Neural progenitor cell (in vitro differentiated cells): ENCODE data around the gene SCP2D1. TPM values are rescaled to one million over a fixed set of nuclear protein-coding genes. Genes with fewer than 3 reads are reported as not detected.

Experiments used
- DNase-seq: peaks from one replicate; pipeline ENCODE4 v3.0.0-alpha.2; 2016; ENCODE audit warnings: low spot score
- H2AFZ ChIP-seq: fragments of 200-600 bp; sonication (generic); replicated peaks from 2 replicates; pipeline ENCODE4 v1.6.1; 2016; ENCODE audit warnings: antibody characterized with exemption
- H3F3A ChIP-seq: fragments of 200-600 bp; sonication (generic); 2 replicates; pipeline ENCODE4 v1.6.1; 2016; ENCODE audit warnings: antibody characterized with exemption, low read depth
- H3K27ac ChIP-seq: fragments of 200-600 bp; sonication (generic); 2 replicates; pipeline ENCODE4 v1.5.1; 2016; ENCODE audit warnings: mild to moderate bottlenecking
- H3K27me3 ChIP-seq: fragments of 200-600 bp; sonication (generic); 2 replicates; pipeline ENCODE4 v1.6.1; 2016; ENCODE audit warnings: mild to moderate bottlenecking, moderate library complexity
- H3K36me3 ChIP-seq: fragments of 200-600 bp; sonication (generic); 2 replicates; pipeline ENCODE4 v1.5.1; 2016
- H3K4me1 ChIP-seq: fragments of 200-600 bp; sonication (generic); 2 replicates; pipeline ENCODE4 v1.6.1; 2016; ENCODE audit warnings: mixed run types
- H3K4me2 ChIP-seq: fragments of 200-600 bp; sonication (generic); 2 replicates; pipeline ENCODE4 v1.6.1; 2016
- H3K4me3 ChIP-seq: fragments of 200-600 bp; sonication (generic); 2 replicates; pipeline ENCODE4 v1.5.1; 2016
- H3K79me2 ChIP-seq: fragments of 200-600 bp; sonication (generic); 2 replicates; pipeline ENCODE4 v1.6.1; 2016; ENCODE audit warnings: low read depth
- H3K9ac ChIP-seq: fragments of 200-600 bp; sonication (generic); 2 replicates; pipeline ENCODE4 v1.6.1; 2016
- H3K9me3 ChIP-seq: fragments of 200-600 bp; sonication (generic); 2 replicates; pipeline ENCODE4 v1.5.1; 2016; ENCODE audit warnings: low read depth
- H4K20me1 ChIP-seq: fragments of 200-600 bp; sonication (generic); 2 replicates; pipeline ENCODE4 v1.6.1; 2016; ENCODE audit warnings: low read depth
- H3K27ac Mint-ChIP-seq: 3 replicates; pipeline ENCODE4 v1.8.0; 2021; ENCODE audit warnings: mixed read lengths
- H3K27me3 Mint-ChIP-seq: 2 replicates; pipeline ENCODE4 v1.8.0; 2022; ENCODE audit warnings: low read depth, mild to moderate bottlenecking, inconsistent platforms, moderate library complexity, mixed read lengths; ENCODE audit not compliant: insufficient read depth
- H3K36me3 Mint-ChIP-seq: 3 replicates; pipeline ENCODE4 v1.8.0; 2021; ENCODE audit warnings: mixed read lengths
- H3K4me1 Mint-ChIP-seq: 3 replicates; pipeline ENCODE4 v1.8.0; 2021; ENCODE audit warnings: mixed read lengths
- H3K4me3 Mint-ChIP-seq: 3 replicates; pipeline ENCODE4 v1.8.0; 2021; ENCODE audit warnings: mild to moderate bottlenecking, moderate library complexity, mixed read lengths
- H3K9me3 Mint-ChIP-seq: 3 replicates; pipeline ENCODE4 v1.8.0; 2020; ENCODE audit warnings: mixed read lengths
- EZH2 ChIP-seq: fragments of 200-600 bp; sonication (generic); IDR thresholded peaks from 2 replicates; pipeline ENCODE4 v1.6.1; 2017; ENCODE audit warnings: antibody characterized with exemption, mild to moderate bottlenecking, moderate library complexity
- EZH2phosphoT487 ChIP-seq: fragments of 200-600 bp; sonication (generic); IDR thresholded peaks from 2 replicates; pipeline ENCODE4 v1.6.1; 2017; ENCODE audit warnings: antibody characterized with exemption
- total RNA-seq: library from RNA; depleted of rRNA; stranded (reverse); fragments of >200 nt; gene quantifications from 2 replicates; pipeline ENCODE4 v1.2.3, GENCODE V29; 2015; ENCODE audit warnings: low replicate concordance
- TF ChIP-seq, protein P1 (sequence below): fragments of 200-600 bp; sonication (generic); IDR thresholded peaks from 2 replicates; pipeline ENCODE4 v1.5.1; 2017; ENCODE audit warnings: antibody characterized with exemption, mild to moderate bottlenecking

SCP2D1 gene
- total RNA-seq, 1 donor from 2014 or later, result not detected

DNA sequence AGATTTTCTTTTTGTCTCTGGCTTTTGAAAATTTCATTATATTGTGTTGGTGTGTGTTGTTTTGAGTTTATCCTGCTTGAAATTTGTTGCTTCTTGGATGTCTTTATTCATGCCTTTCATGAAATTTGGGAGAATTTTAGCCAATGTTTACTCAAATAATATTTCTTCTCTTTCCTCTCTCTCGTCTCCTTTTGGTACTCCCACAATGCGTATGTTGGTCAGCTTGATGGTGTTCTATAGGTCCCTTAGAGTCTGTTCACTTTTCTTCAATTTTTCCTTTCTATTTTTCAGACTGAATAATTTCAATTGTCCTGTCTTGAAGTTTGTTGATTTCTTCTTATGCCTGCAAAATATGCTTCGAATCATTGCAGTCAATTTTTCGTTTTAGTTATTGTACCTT is 39.6 kb downstream of the SCP2D1 start:
- Histone ChIP-seq H3K4me1 (peaks cover 19% of the 10 kb centered on the region), H4K20me1 (no peaks in the 10 kb centered on the region), H3K27ac (no peak overlapping the region), H3K4me2 (no peak overlapping the region), H3K9me3 (no peaks in the 10 kb centered on the region), H3K79me2 (no peaks in the 10 kb centered on the region), H3K27me3 (peaks cover 95% of the 10 kb centered on the region), H3K4me3 (no peak overlapping the region), H2AFZ (no peak overlapping the region), H3F3A (peaks cover 8% of the 10 kb centered on the region), H3K36me3 (no peaks in the 10 kb centered on the region), H3K9ac (no peak overlapping the region)
- DNase-seq, result no peak
- H3K4me1 Mint-ChIP-seq, result peaks cover 2% of the 10 kb centered on the region
- TF ChIP-seq, protein P1, sequence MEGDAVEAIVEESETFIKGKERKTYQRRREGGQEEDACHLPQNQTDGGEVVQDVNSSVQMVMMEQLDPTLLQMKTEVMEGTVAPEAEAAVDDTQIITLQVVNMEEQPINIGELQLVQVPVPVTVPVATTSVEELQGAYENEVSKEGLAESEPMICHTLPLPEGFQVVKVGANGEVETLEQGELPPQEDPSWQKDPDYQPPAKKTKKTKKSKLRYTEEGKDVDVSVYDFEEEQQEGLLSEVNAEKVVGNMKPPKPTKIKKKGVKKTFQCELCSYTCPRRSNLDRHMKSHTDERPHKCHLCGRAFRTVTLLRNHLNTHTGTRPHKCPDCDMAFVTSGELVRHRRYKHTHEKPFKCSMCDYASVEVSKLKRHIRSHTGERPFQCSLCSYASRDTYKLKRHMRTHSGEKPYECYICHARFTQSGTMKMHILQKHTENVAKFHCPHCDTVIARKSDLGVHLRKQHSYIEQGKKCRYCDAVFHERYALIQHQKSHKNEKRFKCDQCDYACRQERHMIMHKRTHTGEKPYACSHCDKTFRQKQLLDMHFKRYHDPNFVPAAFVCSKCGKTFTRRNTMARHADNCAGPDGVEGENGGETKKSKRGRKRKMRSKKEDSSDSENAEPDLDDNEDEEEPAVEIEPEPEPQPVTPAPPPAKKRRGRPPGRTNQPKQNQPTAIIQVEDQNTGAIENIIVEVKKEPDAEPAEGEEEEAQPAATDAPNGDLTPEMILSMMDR, result no peak
- no peak for TF ChIP-seq EZH2
- no peak for TF ChIP-seq EZH2phosphoT487
- no peaks in the 10 kb centered on the region for H3K27me3 Mint-ChIP-seq
- H3K9me3 Mint-ChIP-seq, result peaks cover 7% of the 10 kb centered on the region
- no peak overlapping the region for H3K27ac Mint-ChIP-seq
- no peak overlapping the region for H3K4me3 Mint-ChIP-seq
- H3K36me3 Mint-ChIP-seq, result no peaks in the 10 kb centered on the region

DNA sequence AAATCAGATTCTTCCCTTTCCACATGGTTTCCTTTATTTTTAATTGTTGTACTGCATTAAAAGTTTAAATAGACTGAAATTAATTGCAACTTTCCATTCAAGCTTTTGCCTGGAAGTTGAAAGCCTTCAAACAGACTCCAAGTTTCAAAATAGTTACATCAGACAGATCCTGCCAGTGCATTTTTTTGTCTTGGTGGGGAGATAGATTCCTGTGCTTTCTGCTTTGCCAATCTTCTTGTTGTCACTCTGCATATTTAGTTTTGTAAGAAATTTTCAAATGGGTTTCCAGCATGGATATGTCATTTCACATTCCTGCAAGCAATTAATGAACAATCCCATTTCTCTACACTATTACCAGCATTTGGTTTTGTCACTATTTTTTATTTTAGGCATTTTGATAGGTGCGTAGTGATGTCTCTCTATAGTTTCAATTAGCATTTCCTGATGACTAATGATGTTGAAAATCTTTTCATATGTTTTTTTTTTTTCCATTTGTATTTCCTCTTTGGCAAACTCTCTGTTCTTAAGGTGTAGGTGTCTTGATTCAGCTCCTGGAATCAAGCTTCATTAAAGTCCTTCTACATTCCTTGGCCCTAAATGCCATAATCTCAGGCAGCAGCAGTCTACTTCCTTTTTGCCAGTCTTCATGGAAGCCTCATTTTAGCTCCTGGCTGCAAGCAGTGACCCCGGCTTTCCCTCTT is 40.5 kb downstream of the SCP2D1 start:
- Mint-ChIP-seq H3K9me3 (peaks cover 10% of the 10 kb centered on the region), H3K27ac (no peak overlapping the region), H3K36me3 (no peaks in the 10 kb centered on the region), H3K27me3 (peaks cover 3% of the 10 kb centered on the region), H3K4me3 (no peak overlapping the region), H3K4me1 (peaks cover 2% of the 10 kb centered on the region)
- peaks cover 14% of the 10 kb centered on the region for H3K4me1 ChIP-seq
- H3K4me3 ChIP-seq, result no peak overlapping the region
- H3K4me2 ChIP-seq, result no peak overlapping the region
- peaks cover 96% of the 10 kb centered on the region for H3K27me3 ChIP-seq
- H3K9ac ChIP-seq, result no peak overlapping the region
- H4K20me1 ChIP-seq, result no peaks in the 10 kb centered on the region
- H3K36me3 ChIP-seq, result no peaks in the 10 kb centered on the region
- no peaks in the 10 kb centered on the region for H3K79me2 ChIP-seq
- no peak overlapping the region for H2AFZ ChIP-seq
- H3K27ac ChIP-seq, result no peak overlapping the region
- TF ChIP-seq EZH2phosphoT487, result no peak
- TF ChIP-seq, protein P1, result no peak
- TF ChIP-seq EZH2, result no peak
- H3K9me3 ChIP-seq, result no peaks in the 10 kb centered on the region
- peaks cover 8% of the 10 kb centered on the region for H3F3A ChIP-seq
- DNase-seq, result no peak

DNA sequence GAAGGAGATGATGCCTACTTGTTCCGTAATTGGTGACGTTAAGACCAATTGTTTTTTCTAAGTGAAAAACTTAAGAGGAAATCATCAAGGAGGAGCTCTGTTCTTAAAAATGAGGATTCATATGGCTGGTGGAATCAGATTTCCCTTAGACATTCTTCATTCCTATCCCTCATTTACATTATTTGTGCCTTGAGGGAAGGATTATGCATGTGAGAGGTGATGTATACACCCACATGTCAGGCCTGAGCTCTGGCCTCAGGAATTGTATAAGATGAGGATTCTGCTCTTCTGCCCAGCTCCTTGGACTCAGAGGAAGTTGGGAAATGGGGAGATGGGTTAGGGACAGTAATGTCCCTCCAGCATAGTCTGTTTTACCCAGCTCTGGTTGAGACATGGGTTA is 42.3 kb downstream of the SCP2D1 start:
- no peak for TF ChIP-seq EZH2
- TF ChIP-seq EZH2phosphoT487, result no peak
- TF ChIP-seq, protein P1, result no peak

More for the DNA sequence above, 42.3 kb downstream of the SCP2D1 start:
- no peak overlapping the region for H3K4me3 ChIP-seq
- H3K4me1 ChIP-seq, result peaks cover 7% of the 10 kb centered on the region
- no peaks in the 10 kb centered on the region for H3F3A ChIP-seq
- no peaks in the 10 kb centered on the region for H3K36me3 ChIP-seq
- no peaks in the 10 kb centered on the region for H3K79me2 ChIP-seq
- Mint-ChIP-seq H3K9me3 (peaks cover 19% of the 10 kb centered on the region), H3K4me3 (no peak overlapping the region), H3K27ac (no peak overlapping the region), H3K36me3 (no peaks in the 10 kb centered on the region), H3K4me1 (no peaks in the 10 kb centered on the region), H3K27me3 (peaks cover 3% of the 10 kb centered on the region)
- H3K4me2 ChIP-seq, result no peak overlapping the region
- H2AFZ ChIP-seq, result no peak overlapping the region
- no peak overlapping the region for H3K27ac ChIP-seq
- no peaks in the 10 kb centered on the region for H4K20me1 ChIP-seq
- no peaks in the 10 kb centered on the region for H3K9me3 ChIP-seq
- H3K27me3 ChIP-seq, result peaks cover 100% of the 10 kb centered on the region
- no peak for DNase-seq
- H3K9ac ChIP-seq, result no peak overlapping the region
